Ishikawa (cell line): ENCODE measurements around the gene FAM171A2.

Source experiments
- CEBPB ChIP-seq: IDR thresholded peaks from 2 replicates; pipeline ENCODE4 v1.6.1; 2012
- CREB1 ChIP-seq: IDR thresholded peaks from 2 replicates; pipeline ENCODE4 v1.6.1; 2012; ENCODE audit warnings: low read depth
- EGR1 ChIP-seq: IDR thresholded peaks from 2 replicates; pipeline ENCODE4 v1.6.1; 2012
- EP300 ChIP-seq: IDR thresholded peaks from 2 replicates; pipeline ENCODE4 v1.6.1; 2012; ENCODE audit warnings: borderline replicate concordance
- FOXM1 ChIP-seq: IDR thresholded peaks from 2 replicates; pipeline ENCODE4 v1.6.1; 2012; ENCODE audit warnings: low read depth, borderline replicate concordance
- NFIC ChIP-seq: IDR thresholded peaks from 2 replicates; pipeline ENCODE4 v1.6.1; 2012
- RAD21 ChIP-seq: IDR thresholded peaks from 2 replicates; pipeline ENCODE4 v1.6.1; 2012; ENCODE audit warnings: low read depth
- REST ChIP-seq: IDR thresholded peaks from 2 replicates; pipeline ENCODE4 v1.6.1; 2012; ENCODE audit warnings: low read depth, mild to moderate bottlenecking
- TAF1 ChIP-seq: IDR thresholded peaks from 2 replicates; pipeline ENCODE4 v1.6.1; 2012; ENCODE audit warnings: low read depth, mild to moderate bottlenecking
- TCF12 ChIP-seq: IDR thresholded peaks from 2 replicates; pipeline ENCODE4 v1.6.1; 2012; ENCODE audit warnings: low read depth
- TEAD4 ChIP-seq: IDR thresholded peaks from 2 replicates; pipeline ENCODE4 v1.6.1; 2012
- YY1 ChIP-seq: IDR thresholded peaks from 2 replicates; pipeline ENCODE4 v1.6.1; 2012; ENCODE audit warnings: low read depth
- ZBTB7A ChIP-seq: IDR thresholded peaks from 2 replicates; pipeline ENCODE4 v1.6.1; 2012; ENCODE audit warnings: low read depth
- TF ChIP-seq, protein P1 (sequence below): IDR thresholded peaks from 2 replicates; pipeline ENCODE4 v1.6.1; 2012
- TF ChIP-seq, protein P2 (sequence below): IDR thresholded peaks from 2 replicates; pipeline ENCODE4 v1.6.1; 2012

Gene FAM171A2

GRCh38 chr17:44398692-44399691 is 35.3 kb upstream of the FAM171A2 start:
- TF ChIP-seq TEAD4 (no peak), TAF1 (no peak), TCF12 (no peak), CREB1 (no peak), CEBPB (no peak), ZBTB7A (no peak), FOXM1 (no peak), YY1 (no peak), EGR1 (no peak), REST (no peak), EP300 (no peak)
- TF ChIP-seq, protein P1, sequence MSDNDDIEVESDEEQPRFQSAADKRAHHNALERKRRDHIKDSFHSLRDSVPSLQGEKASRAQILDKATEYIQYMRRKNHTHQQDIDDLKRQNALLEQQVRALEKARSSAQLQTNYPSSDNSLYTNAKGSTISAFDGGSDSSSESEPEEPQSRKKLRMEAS: no peak

DNA sequence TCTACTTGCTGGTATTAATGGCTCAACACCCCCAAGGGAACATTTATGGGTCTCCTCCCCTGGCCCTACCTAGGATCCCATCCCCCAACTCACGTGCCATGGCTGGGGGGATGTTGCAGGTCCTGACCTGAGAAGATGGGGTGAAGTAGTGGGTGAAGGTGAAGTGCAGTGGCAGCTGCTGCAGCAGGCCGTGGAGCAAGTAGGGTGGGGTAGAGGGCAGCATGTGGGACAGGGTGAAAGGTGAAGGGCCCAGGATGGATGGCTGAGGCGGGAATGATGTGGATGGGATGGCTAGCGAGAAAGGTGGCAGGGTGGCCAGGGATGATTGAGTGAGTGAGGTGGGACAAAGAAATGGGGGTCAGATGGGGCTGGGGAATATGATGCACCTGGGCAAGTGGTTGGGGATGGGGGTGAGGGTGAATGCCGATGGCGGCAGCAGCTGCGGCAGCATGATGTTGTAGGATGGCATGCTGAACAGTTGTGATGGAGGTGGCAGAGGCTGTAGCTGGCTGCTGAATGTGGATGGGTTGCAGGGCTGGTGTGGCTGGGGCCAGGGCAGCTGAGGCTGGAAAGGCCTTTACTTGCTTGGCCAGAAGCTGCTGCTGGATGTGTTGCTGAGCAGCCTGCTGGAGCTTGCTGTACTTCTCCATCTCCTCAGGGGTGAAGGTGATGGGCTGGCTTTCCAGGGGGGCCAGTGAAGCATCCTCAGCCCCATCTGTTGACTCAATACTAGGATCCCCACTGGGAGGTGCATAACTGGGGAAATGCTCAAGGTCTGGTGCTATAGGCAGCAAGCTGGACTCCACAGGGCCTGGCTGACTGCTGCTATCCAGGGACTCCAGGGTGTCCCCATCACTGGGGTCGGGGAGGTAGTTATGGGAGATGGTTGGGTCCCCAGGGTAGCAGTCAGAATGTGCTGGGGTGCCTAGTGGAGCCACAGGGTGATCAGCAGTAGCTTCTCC is 34.1 kb upstream of the FAM171A2 start:
- TF ChIP-seq REST (no peak), TEAD4 (no peak)

GRCh38 chr17:44396946-44397345 is 33.3 kb upstream of the FAM171A2 start:
- no peak for TF ChIP-seq CREB1
- no peak for TF ChIP-seq EP300
- no peak for TF ChIP-seq TAF1
- no peak for TF ChIP-seq TCF12
- no peak for TF ChIP-seq NFIC
- TF ChIP-seq RAD21: no peak
- TF ChIP-seq EGR1: no peak
- TF ChIP-seq ZBTB7A: no peak
- TF ChIP-seq YY1: no peak
- TF ChIP-seq REST: no peak
- TF ChIP-seq FOXM1: no peak
- TF ChIP-seq CEBPB: no peak
- TF ChIP-seq, protein P2, sequence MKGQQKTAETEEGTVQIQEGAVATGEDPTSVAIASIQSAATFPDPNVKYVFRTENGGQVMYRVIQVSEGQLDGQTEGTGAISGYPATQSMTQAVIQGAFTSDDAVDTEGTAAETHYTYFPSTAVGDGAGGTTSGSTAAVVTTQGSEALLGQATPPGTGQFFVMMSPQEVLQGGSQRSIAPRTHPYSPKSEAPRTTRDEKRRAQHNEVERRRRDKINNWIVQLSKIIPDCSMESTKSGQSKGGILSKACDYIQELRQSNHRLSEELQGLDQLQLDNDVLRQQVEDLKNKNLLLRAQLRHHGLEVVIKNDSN: no peak
- no peak for TF ChIP-seq TEAD4
- TF ChIP-seq, protein P1: no peak

DNA sequence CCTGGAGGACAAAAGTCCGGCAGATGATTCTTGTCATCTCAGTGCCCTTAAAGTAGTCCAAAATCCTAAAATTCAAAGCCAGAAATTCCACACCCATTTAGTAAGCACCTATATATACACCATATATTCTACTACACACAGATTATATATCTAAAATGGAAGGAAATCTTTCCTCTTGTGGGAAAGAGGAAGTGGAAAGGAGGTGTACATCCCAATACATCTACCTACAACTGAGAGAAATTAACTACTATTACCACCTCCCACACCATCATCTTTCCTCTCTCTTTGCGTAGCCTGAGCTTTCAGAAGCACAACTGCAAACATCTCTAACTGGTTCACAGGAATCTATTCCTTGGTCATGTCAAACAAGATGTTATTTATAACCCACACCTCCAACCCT is 31.2 kb upstream of the FAM171A2 start:
- TF ChIP-seq EGR1: no peak
- TF ChIP-seq, protein P1: no peak
- TF ChIP-seq CREB1: no peak
- TF ChIP-seq, protein P2: no peak
- no peak for TF ChIP-seq REST
- TF ChIP-seq YY1: no peak
- TF ChIP-seq TAF1: no peak
- TF ChIP-seq EP300: no peak
- TF ChIP-seq FOXM1: no peak
